HEK293 (cell line): ENCODE measurements around the gene BIN2.

ENCODE experiments used
- CTCF ChIA-PET: fragments of 350-600 bp; formaldehyde crosslinking; extraction: SDS; loops from one replicate; lab custom pipeline; 2021; ENCODE audit warnings: antibody characterized with exemption; lab: Yijun Ruan, JAX
- POLR2A ChIA-PET: fragments of 300-600 bp; formaldehyde crosslinking; extraction: SDS; loops from one replicate; lab custom pipeline; 2020; ENCODE audit warnings: antibody characterized with exemption, inconsistent platforms; lab: Yijun Ruan, JAX
- H3K27ac ChIP-seq: fragments of 200-500 bp; sonication (Bioruptor generic); 2 replicates; pipeline ENCODE4 v1.5.1; 2014; ENCODE audit warnings: low read depth, low read length, control low read depth, inconsistent platforms; ENCODE audit errors: extremely low read depth
- H3K36me3 ChIP-seq, 2 experiments: fragments of 200-500 bp in 1 of 2; sonication (Bioruptor generic) in 1 of 2; 1 replicate in 1 of 2; 2 replicates in 1 of 2; pipeline ENCODE4 v1.5.1; 2014 to 2017; ENCODE audit warnings: inconsistent platforms in 2 of 2, low read length in 2 of 2; ENCODE audit not compliant: control insufficient read depth in 2 of 2, insufficient read depth in 1 of 2
- H3K4me1 ChIP-seq: fragments of 200-500 bp; sonication (Bioruptor generic); 2 replicates; pipeline ENCODE4 v1.5.1; 2014; ENCODE audit warnings: mild to moderate bottlenecking, low read length, inconsistent platforms; ENCODE audit not compliant: control insufficient read depth, insufficient read depth
- H3K4me3 ChIP-seq: 2 replicates; pipeline ENCODE4 v1.5.1; 2011; ENCODE audit warnings: low read depth, mild to moderate bottlenecking, control low read depth, low read length, moderate library complexity
- H3K9me3 ChIP-seq: fragments of 200-500 bp; sonication (Bioruptor generic); 2 replicates; pipeline ENCODE4 v1.5.1; 2014; ENCODE audit warnings: low read depth, low read length, inconsistent platforms; ENCODE audit not compliant: control insufficient read depth, insufficient read depth
- KLF9 ChIP-seq: fragments of 450-650 bp; formaldehyde crosslinking; IDR thresholded peaks from 2 replicates; pipeline ENCODE4 v1.5.1; 2016; ENCODE audit warnings: missing biosample characterization, missing genetic modification characterization, low read depth
- PRDM1 ChIP-seq: fragments of 450-650 bp; formaldehyde crosslinking; IDR thresholded peaks from 2 replicates; pipeline ENCODE4; 2016; ENCODE audit warnings: missing biosample characterization, missing genetic modification characterization
- SP3 ChIP-seq: fragments of 450-650 bp; formaldehyde crosslinking; IDR thresholded peaks from 2 replicates; pipeline ENCODE4 v1.5.1; 2016; ENCODE audit warnings: missing biosample characterization, missing genetic modification characterization
- ZBTB17 ChIP-seq: fragments of 450-650 bp; formaldehyde crosslinking; IDR thresholded peaks from 2 replicates; pipeline ENCODE4 v1.5.1; 2016; ENCODE audit warnings: missing biosample characterization, missing genetic modification characterization
- ZBTB7A ChIP-seq: fragments of 450-650 bp; formaldehyde crosslinking; IDR thresholded peaks from 2 replicates; pipeline ENCODE4 v1.5.1; 2016; ENCODE audit warnings: low read depth, missing biosample characterization, missing genetic modification characterization
- ZNF133 ChIP-seq: fragments of 450-650 bp; formaldehyde crosslinking; IDR thresholded peaks from 2 replicates; pipeline ENCODE4 v1.5.1; 2016; ENCODE audit warnings: missing biosample characterization, missing genetic modification characterization
- ZNF146 ChIP-seq: fragments of 450-650 bp; formaldehyde crosslinking; IDR thresholded peaks from 2 replicates; pipeline ENCODE4 v1.5.1; 2016; ENCODE audit warnings: missing biosample characterization, missing genetic modification characterization
- ZNF202 ChIP-seq: fragments of 450-650 bp; formaldehyde crosslinking; IDR thresholded peaks from 2 replicates; pipeline ENCODE4 v1.5.1; 2016; ENCODE audit warnings: missing biosample characterization, missing genetic modification characterization, borderline replicate concordance
- ZNF335 ChIP-seq: fragments of 450-650 bp; formaldehyde crosslinking; conservative IDR thresholded peaks from 2 replicates; pipeline ENCODE4 v1.5.1; 2016; ENCODE audit warnings: missing biosample characterization, missing genetic modification characterization
- ZNF404 ChIP-seq: fragments of 450-650 bp; formaldehyde crosslinking; IDR thresholded peaks from 2 replicates; pipeline ENCODE4 v1.5.1; 2017; ENCODE audit warnings: missing biosample characterization, missing genetic modification characterization
- ZNF629 ChIP-seq: fragments of 450-650 bp; formaldehyde crosslinking; IDR thresholded peaks from 2 replicates; pipeline ENCODE4 v1.5.1; 2017; ENCODE audit warnings: missing biosample characterization, missing genetic modification characterization
- ZNF76 ChIP-seq: fragments of 450-650 bp; formaldehyde crosslinking; IDR thresholded peaks from 2 replicates; pipeline ENCODE4; 2016; ENCODE audit warnings: low read depth, missing biosample characterization, missing genetic modification characterization, borderline replicate concordance
- ZNF776 ChIP-seq: fragments of 450-650 bp; formaldehyde crosslinking; IDR thresholded peaks from 2 replicates; pipeline ENCODE4 v1.5.0; 2017; ENCODE audit warnings: missing biosample characterization, missing genetic modification characterization, borderline replicate concordance
- ZNF785 ChIP-seq: fragments of 450-650 bp; formaldehyde crosslinking; IDR thresholded peaks from 2 replicates; pipeline ENCODE4 v1.5.1; 2016; ENCODE audit warnings: missing biosample characterization, missing genetic modification characterization
- TF ChIP-seq, protein P1 (sequence below): fragments of 450-650 bp; formaldehyde crosslinking; IDR thresholded peaks from 2 replicates; pipeline ENCODE4 v1.5.1; 2016; ENCODE audit warnings: missing biosample characterization, missing genetic modification characterization
- TF ChIP-seq, protein P2 (sequence below): fragments of 450-650 bp; formaldehyde crosslinking; IDR thresholded peaks from 2 replicates; pipeline ENCODE4 v1.5.1; 2016; ENCODE audit warnings: missing biosample characterization, missing genetic modification characterization
- TF ChIP-seq, protein P3 (sequence below): fragments of 450-650 bp; formaldehyde crosslinking; IDR thresholded peaks from 2 replicates; pipeline ENCODE4 v1.5.1; 2016; ENCODE audit warnings: missing biosample characterization, missing genetic modification characterization
- TF ChIP-seq, protein P4 (sequence below): sonication (generic); formaldehyde crosslinking; IDR thresholded peaks from 2 replicates; pipeline ENCODE4 v1.8.1; 2022; ENCODE audit warnings: mild to moderate bottlenecking, moderate library complexity, missing genetic modification reagents
- TF ChIP-seq, protein P5 (sequence below): fragments of 450-650 bp; formaldehyde crosslinking; IDR thresholded peaks from 2 replicates; pipeline ENCODE4 v1.5.1; 2016; ENCODE audit warnings: missing biosample characterization, missing genetic modification characterization
- TF ChIP-seq, protein P6 (sequence below): fragments of 450-650 bp; formaldehyde crosslinking; IDR thresholded peaks from 2 replicates; pipeline ENCODE4 v1.5.1; 2017; ENCODE audit warnings: missing biosample characterization, missing genetic modification characterization
- TF ChIP-seq, protein P7 (sequence below): fragments of 450-650 bp; formaldehyde crosslinking; IDR thresholded peaks from 2 replicates; pipeline ENCODE4 v1.5.1; 2017; ENCODE audit warnings: missing biosample characterization, missing genetic modification characterization

Gene BIN2

DNA sequence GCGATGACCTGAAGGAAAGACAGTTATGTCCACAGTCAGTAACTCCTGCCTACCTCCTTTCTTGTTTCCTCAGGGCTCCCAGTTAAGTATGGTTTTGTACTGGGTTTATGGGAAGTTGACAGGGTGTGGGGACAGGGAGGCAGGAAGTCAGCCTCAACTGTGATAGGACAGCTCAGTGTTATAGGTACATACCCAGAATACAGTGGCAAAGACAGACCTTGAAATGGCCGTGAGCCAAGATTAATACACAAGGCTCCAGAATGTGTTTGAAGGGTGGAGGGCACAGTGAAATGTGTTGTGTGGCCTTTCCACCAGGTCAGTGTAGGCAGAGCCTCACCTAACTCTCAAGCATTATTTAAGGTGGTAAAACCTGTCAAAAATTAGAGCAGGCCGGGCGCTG is 4.6 kb upstream of the BIN2 start:
- ChIA-PET CTCF (no interaction called here), POLR2A (no interaction called here)
- no peaks in the 10 kb centered on the region for H3K36me3 ChIP-seq
- no peak overlapping the region for H3K4me3 ChIP-seq
- TF ChIP-seq ZNF76: no peak
- TF ChIP-seq, protein P1, sequence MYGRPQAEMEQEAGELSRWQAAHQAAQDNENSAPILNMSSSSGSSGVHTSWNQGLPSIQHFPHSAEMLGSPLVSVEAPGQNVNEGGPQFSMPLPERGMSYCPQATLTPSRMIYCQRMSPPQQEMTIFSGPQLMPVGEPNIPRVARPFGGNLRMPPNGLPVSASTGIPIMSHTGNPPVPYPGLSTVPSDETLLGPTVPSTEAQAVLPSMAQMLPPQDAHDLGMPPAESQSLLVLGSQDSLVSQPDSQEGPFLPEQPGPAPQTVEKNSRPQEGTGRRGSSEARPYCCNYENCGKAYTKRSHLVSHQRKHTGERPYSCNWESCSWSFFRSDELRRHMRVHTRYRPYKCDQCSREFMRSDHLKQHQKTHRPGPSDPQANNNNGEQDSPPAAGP (tag by site-specific recombination): no peak
- TF ChIP-seq, protein P2, sequence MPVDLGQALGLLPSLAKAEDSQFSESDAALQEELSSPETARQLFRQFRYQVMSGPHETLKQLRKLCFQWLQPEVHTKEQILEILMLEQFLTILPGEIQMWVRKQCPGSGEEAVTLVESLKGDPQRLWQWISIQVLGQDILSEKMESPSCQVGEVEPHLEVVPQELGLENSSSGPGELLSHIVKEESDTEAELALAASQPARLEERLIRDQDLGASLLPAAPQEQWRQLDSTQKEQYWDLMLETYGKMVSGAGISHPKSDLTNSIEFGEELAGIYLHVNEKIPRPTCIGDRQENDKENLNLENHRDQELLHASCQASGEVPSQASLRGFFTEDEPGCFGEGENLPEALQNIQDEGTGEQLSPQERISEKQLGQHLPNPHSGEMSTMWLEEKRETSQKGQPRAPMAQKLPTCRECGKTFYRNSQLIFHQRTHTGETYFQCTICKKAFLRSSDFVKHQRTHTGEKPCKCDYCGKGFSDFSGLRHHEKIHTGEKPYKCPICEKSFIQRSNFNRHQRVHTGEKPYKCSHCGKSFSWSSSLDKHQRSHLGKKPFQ (tag by site-specific recombination): no peak
- no peak for TF ChIP-seq ZNF146 (tag by site-specific recombination)
- no peak for TF ChIP-seq ZNF133
- TF ChIP-seq ZBTB7A (tag by site-specific recombination): no peak
- no peak for TF ChIP-seq KLF9
- TF ChIP-seq SP3 (tag by site-specific recombination): no peak
- TF ChIP-seq ZNF776 (tag by site-specific recombination): no peak
- TF ChIP-seq, protein P3, sequence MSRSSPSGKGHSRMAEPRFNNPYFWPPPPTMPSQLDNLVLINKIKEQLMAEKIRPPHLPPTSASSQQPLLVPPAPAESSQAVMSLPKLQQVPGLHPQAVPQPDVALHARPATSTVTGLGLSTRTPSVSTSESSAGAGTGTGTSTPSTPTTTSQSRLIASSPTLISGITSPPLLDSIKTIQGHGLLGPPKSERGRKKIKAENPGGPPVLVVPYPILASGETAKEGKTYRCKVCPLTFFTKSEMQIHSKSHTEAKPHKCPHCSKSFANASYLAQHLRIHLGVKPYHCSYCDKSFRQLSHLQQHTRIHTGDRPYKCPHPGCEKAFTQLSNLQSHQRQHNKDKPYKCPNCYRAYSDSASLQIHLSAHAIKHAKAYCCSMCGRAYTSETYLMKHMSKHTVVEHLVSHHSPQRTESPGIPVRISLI (tag by site-specific recombination): no peak
- TF ChIP-seq ZNF785 (tag by site-specific recombination): no peak
- TF ChIP-seq ZNF202: no peak
- TF ChIP-seq, protein P4, sequence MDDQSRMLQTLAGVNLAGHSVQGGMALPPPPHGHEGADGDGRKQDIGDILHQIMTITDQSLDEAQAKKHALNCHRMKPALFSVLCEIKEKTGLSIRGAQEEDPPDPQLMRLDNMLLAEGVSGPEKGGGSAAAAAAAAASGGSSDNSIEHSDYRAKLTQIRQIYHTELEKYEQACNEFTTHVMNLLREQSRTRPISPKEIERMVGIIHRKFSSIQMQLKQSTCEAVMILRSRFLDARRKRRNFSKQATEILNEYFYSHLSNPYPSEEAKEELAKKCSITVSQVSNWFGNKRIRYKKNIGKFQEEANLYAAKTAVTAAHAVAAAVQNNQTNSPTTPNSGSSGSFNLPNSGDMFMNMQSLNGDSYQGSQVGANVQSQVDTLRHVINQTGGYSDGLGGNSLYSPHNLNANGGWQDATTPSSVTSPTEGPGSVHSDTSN (CRISPR knock-in tag): no peak
- TF ChIP-seq, protein P5, sequence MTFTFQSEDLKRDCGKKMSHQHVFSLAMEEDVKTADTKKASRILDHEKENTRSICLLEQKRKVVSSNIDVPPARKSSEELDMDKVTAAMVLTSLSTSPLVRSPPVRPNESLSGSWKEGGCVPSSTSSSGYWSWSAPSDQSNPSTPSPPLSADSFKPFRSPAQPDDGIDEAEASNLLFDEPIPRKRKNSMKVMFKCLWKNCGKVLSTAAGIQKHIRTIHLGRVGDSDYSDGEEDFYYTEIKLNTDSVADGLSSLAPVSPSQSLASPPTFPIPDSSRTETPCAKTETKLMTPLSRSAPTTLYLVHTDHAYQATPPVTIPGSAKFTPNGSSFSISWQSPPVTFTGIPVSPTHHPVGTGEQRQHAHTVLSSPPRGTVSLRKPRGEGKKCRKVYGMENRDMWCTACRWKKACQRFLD (tag by site-specific recombination): no peak
- no peak for TF ChIP-seq PRDM1 (tag by site-specific recombination)
- TF ChIP-seq, protein P6, sequence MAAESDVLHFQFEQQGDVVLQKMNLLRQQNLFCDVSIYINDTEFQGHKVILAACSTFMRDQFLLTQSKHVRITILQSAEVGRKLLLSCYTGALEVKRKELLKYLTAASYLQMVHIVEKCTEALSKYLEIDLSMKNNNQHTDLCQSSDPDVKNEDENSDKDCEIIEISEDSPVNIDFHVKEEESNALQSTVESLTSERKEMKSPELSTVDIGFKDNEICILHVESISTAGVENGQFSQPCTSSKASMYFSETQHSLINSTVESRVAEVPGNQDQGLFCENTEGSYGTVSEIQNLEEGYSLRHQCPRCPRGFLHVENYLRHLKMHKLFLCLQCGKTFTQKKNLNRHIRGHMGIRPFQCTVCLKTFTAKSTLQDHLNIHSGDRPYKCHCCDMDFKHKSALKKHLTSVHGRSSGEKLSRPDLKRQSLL: no peak
- H3K27ac ChIP-seq: no peak overlapping the region
- H3K9me3 ChIP-seq: no peaks in the 10 kb centered on the region
- H3K4me1 ChIP-seq: no peaks in the 10 kb centered on the region

DNA sequence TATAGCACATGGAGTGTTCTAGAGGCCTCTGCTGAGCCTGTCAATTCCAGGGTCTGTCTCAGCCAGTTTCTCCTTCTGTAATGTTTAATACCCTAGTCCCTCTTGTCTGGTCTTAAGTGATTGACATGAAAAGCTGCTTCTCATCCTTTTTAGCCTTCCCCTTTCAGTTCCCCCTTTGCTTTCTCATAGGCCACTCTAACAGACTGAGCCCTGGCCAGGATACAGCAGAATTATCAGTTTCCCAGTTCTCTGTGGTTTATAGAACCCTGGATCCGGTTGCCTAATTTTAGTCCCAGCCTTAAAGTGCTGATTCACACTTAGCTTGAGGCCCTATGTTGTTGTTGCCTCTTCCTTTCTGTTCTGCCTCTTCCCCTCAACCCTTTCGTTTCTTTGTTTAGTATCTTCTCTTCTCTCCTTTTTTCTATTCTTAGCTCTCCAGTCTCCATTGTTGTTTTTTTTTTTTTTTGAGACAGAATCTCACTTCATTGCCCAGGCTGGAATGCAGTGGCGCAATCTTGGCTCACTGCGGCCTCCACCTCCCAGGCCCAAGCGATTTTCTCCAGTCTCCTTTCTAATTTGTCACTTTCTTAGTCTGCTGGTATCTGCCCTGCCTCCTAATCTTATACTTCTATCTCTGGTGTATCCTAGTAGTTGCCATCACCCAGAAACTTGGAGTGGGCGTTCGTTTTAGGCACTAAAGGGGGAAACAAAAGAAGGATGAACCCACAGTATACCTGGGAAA is 2.9 kb upstream of the BIN2 start:
- no peak overlapping the region for H3K4me3 ChIP-seq
- TF ChIP-seq ZBTB17 (tag by site-specific recombination) (peak; percentile 45; the same call in 1 of the 2 replicates), ZBTB7A (tag by site-specific recombination) (no peak), ZNF335 (0 out of 2 replicates have a peak, but pooled peaks have one; percentile 22), ZNF776 (tag by site-specific recombination) (no peak), ZNF629 (no peak), ZNF404 (tag by site-specific recombination) (no peak), PRDM1 (tag by site-specific recombination) (peak; percentile 87)
- TF ChIP-seq, protein P7, sequence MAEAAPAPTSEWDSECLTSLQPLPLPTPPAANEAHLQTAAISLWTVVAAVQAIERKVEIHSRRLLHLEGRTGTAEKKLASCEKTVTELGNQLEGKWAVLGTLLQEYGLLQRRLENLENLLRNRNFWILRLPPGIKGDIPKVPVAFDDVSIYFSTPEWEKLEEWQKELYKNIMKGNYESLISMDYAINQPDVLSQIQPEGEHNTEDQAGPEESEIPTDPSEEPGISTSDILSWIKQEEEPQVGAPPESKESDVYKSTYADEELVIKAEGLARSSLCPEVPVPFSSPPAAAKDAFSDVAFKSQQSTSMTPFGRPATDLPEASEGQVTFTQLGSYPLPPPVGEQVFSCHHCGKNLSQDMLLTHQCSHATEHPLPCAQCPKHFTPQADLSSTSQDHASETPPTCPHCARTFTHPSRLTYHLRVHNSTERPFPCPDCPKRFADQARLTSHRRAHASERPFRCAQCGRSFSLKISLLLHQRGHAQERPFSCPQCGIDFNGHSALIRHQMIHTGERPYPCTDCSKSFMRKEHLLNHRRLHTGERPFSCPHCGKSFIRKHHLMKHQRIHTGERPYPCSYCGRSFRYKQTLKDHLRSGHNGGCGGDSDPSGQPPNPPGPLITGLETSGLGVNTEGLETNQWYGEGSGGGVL: no peak
- TF ChIP-seq, all 188 proteins: peak for 3
- Histone ChIP-seq H3K9me3 (no peaks in the 10 kb centered on the region), H3K27ac (no peak overlapping the region), H3K36me3 (no peaks in the 10 kb centered on the region), H3K4me1 (no peaks in the 10 kb centered on the region)
- CTCF ChIA-PET: interaction anchor here (0.7 to 2.4 kb wide), 2 partner anchors 15 to 1015 kb away, joined by 3 to 12 read pairs; no protein-coding TSS in a partner anchor
- POLR2A ChIA-PET: no interaction called here
